Loucy (cell line): Measurements from ENCODE around the gene GALNT7.

Experiments used
- H2AFZ ChIP-seq: fragments of 200-600 bp; sonication (generic); 2 replicates; pipeline ENCODE4 v1.6.0; 2016; ENCODE audit warnings: antibody characterized with exemption, mild to moderate bottlenecking, low read length, moderate library complexity
- H3F3A ChIP-seq: fragments of 200-600 bp; 2 replicates; pipeline ENCODE4 v1.6.0; 2016; ENCODE audit warnings: antibody characterized with exemption, low read depth, mild to moderate bottlenecking
- H3K27me3 ChIP-seq: fragments of 200-600 bp; sonication (generic); 2 replicates; pipeline ENCODE4 v1.6.1; 2014; ENCODE audit warnings: low read length, mild to moderate bottlenecking; ENCODE audit not compliant: insufficient read depth, poor library complexity, severe bottlenecking
- H3K36me3 ChIP-seq: fragments of 200-600 bp; sonication (generic); 2 replicates; pipeline ENCODE4 v1.6.1; 2016; ENCODE audit warnings: low read length; ENCODE audit not compliant: insufficient read depth
- H3K4me1 ChIP-seq: fragments of 200-600 bp; sonication (generic); 2 replicates; pipeline ENCODE4 v1.5.1; 2014; ENCODE audit warnings: low read length, mild to moderate bottlenecking; ENCODE audit not compliant: insufficient read depth, poor library complexity, severe bottlenecking
- H3K4me2 ChIP-seq: fragments of 200-600 bp; sonication (generic); 2 replicates; pipeline ENCODE4 v1.6.0; 2014; ENCODE audit warnings: antibody characterized with exemption, low read length, low read depth, mild to moderate bottlenecking; ENCODE audit not compliant: poor library complexity, severe bottlenecking
- H3K4me3 ChIP-seq: fragments of 200-600 bp; sonication (generic); 2 replicates; pipeline ENCODE4 v1.5.1; 2014; ENCODE audit warnings: low read length, mild to moderate bottlenecking, mixed read lengths; ENCODE audit not compliant: poor library complexity, severe bottlenecking
- H3K79me2 ChIP-seq: fragments of 200-600 bp; sonication (generic); 2 replicates; pipeline ENCODE4 v1.6.1; 2014; ENCODE audit warnings: low read length; ENCODE audit not compliant: insufficient read depth
- H3K9ac ChIP-seq: fragments of 200-600 bp; sonication (generic); 2 replicates; pipeline ENCODE4 v1.6.0; 2014; ENCODE audit warnings: mild to moderate bottlenecking, low read depth, low read length, moderate library complexity; ENCODE audit not compliant: poor library complexity, severe bottlenecking
- H3K9me2 ChIP-seq: fragments of 200-600 bp; sonication (generic); replicated peaks from 2 replicates; pipeline ENCODE4 v1.6.1; 2016; ENCODE audit warnings: low read depth, low read length, mixed read lengths
- H3K9me3 ChIP-seq: fragments of 200-600 bp; sonication (generic); 2 replicates; pipeline ENCODE4 v1.6.1; 2014; ENCODE audit warnings: mild to moderate bottlenecking, antibody characterized with exemption, low read length, low read depth; ENCODE audit not compliant: insufficient read depth
- H4K20me1 ChIP-seq: fragments of 200-600 bp; sonication (generic); 2 replicates; pipeline ENCODE4 v1.6.0; 2014; ENCODE audit warnings: antibody characterized with exemption, low read length, mild to moderate bottlenecking; ENCODE audit not compliant: insufficient read depth, poor library complexity, severe bottlenecking
- EZH2phosphoT487 ChIP-seq: fragments of 200-600 bp; IDR thresholded peaks from 2 replicates; pipeline ENCODE4 v1.6.1; 2018; ENCODE audit warnings: antibody characterized with exemption, mild to moderate bottlenecking, moderate library complexity, borderline replicate concordance
- TF ChIP-seq, protein P1 (sequence below): fragments of 200-600 bp; sonication (generic); conservative IDR thresholded peaks from 2 replicates; pipeline ENCODE4 v1.5.1; 2014; ENCODE audit warnings: mild to moderate bottlenecking, antibody characterized with exemption, low read length

GALNT7 gene

GRCh38 chr4:173211838-173212237 lies 43.2 kb downstream of the GALNT7 start:
- TF ChIP-seq EZH2phosphoT487 = no peak
- TF ChIP-seq, protein P1, sequence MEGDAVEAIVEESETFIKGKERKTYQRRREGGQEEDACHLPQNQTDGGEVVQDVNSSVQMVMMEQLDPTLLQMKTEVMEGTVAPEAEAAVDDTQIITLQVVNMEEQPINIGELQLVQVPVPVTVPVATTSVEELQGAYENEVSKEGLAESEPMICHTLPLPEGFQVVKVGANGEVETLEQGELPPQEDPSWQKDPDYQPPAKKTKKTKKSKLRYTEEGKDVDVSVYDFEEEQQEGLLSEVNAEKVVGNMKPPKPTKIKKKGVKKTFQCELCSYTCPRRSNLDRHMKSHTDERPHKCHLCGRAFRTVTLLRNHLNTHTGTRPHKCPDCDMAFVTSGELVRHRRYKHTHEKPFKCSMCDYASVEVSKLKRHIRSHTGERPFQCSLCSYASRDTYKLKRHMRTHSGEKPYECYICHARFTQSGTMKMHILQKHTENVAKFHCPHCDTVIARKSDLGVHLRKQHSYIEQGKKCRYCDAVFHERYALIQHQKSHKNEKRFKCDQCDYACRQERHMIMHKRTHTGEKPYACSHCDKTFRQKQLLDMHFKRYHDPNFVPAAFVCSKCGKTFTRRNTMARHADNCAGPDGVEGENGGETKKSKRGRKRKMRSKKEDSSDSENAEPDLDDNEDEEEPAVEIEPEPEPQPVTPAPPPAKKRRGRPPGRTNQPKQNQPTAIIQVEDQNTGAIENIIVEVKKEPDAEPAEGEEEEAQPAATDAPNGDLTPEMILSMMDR = no peak
- Histone ChIP-seq H4K20me1 (peaks cover 71% of the 10 kb centered on the region), H3K27me3 (no peaks in the 10 kb centered on the region), H2AFZ (no peak overlapping the region), H3K9me3 (no peaks in the 10 kb centered on the region), H3K4me1 (peaks cover 13% of the 10 kb centered on the region), H3K36me3 (peaks cover 10% of the 10 kb centered on the region; the same call in 1 of the 2 replicates), H3K79me2 (peaks cover 95% of the 10 kb centered on the region), H3K4me2 (no peak overlapping the region), H3K9ac (no peak overlapping the region), H3F3A (no peaks in the 10 kb centered on the region), H3K9me2 (no peaks in the 10 kb centered on the region), H3K4me3 (no peak overlapping the region)

- Histone ChIP-seq H4K20me1 (peaks cover 71% of the 10 kb centered on the region), H3K4me2 (no peak overlapping the region), H3K36me3 (peaks cover 10% of the 10 kb centered on the region; the same call in 1 of the 2 replicates), H3K4me3 (no peak overlapping the region), H3K9ac (no peak overlapping the region), H3K27me3 (no peaks in the 10 kb centered on the region), H3K4me1 (peaks cover 14% of the 10 kb centered on the region), H3K9me3 (no peaks in the 10 kb centered on the region), H3F3A (no peaks in the 10 kb centered on the region), H3K79me2 (peaks cover 97% of the 10 kb centered on the region), H3K9me2 (no peaks in the 10 kb centered on the region), H2AFZ (no peak overlapping the region)
- TF ChIP-seq, protein P1 = no peak
- TF ChIP-seq EZH2phosphoT487 = no peak
These were observed 43.8 kb downstream of the GALNT7 start for GRCh38 chr4:173212379-173212778.

- Histone ChIP-seq H3K79me2 (peaks cover 97% of the 10 kb centered on the region), H3K9me2 (no peaks in the 10 kb centered on the region), H3K27me3 (no peaks in the 10 kb centered on the region), H3K4me3 (no peak overlapping the region), H3K36me3 (peaks cover 10% of the 10 kb centered on the region; the same call in 1 of the 2 replicates), H3F3A (peaks cover under 1% of the 10 kb centered on the region; the same call in 1 of the 2 replicates), H3K9me3 (no peaks in the 10 kb centered on the region), H3K4me1 (peaks cover 23% of the 10 kb centered on the region), H3K9ac (no peak overlapping the region), H3K4me2 (no peak overlapping the region), H2AFZ (no peak overlapping the region), H4K20me1 (peaks cover 71% of the 10 kb centered on the region)
- TF ChIP-seq, protein P1 = no peak
- TF ChIP-seq EZH2phosphoT487 = no peak
These were observed 44.7 kb downstream of the GALNT7 start for GRCh38 chr4:173213296-173213695.
